Fibroblast of the aortic adventitia (primary cell): ENCODE measurements around the gene GABPB1. TPM values are rescaled to one million over a fixed set of nuclear protein-coding genes. Genes with fewer than 3 reads are reported as not detected.

Source experiments
- DNase-seq: peaks from one replicate; pipeline ENCODE4 v3.0.0-alpha.2; 2010; ENCODE audit warnings: low read depth
- H3K4me3 ChIP-seq: 2 replicates; pipeline ENCODE4 v1.5.1; 2011; ENCODE audit warnings: low read depth, mild to moderate bottlenecking, control low read depth, low read length, moderate library complexity
- CTCF ChIP-seq: IDR thresholded peaks from 2 replicates; pipeline ENCODE4 v1.5.1; 2011; ENCODE audit warnings: mild to moderate bottlenecking, low read length, control low read depth, inconsistent platforms; ENCODE audit not compliant: insufficient read depth
- total RNA-seq: library from RNA; depleted of rRNA; stranded (reverse); fragments of >200 nt; gene quantifications from 2 replicates; pipeline ENCODE4 v1.2.3, GENCODE V29; 2012; ENCODE audit warnings: low replicate concordance

Gene GABPB1
- total RNA-seq, 1 donor = 31.9 TPM

- TF ChIP-seq CTCF = no peak
- no peak overlapping the region for H3K4me3 ChIP-seq
- DNase-seq = no peak
Measured at GRCh38 chr15:50238255-50238654, 116.7 kb downstream of the GABPB1 start.

GRCh38 chr15:50236433-50236832, 118.6 kb downstream of the GABPB1 start:
- no peak for DNase-seq
- no peak overlapping the region for H3K4me3 ChIP-seq
- no peak for TF ChIP-seq CTCF

GRCh38 chr15:50235794-50236193, 119.2 kb downstream of the GABPB1 start:
- H3K4me3 ChIP-seq = no peak overlapping the region
- DNase-seq = no peak
- no peak for TF ChIP-seq CTCF

GRCh38 chr15:50234764-50235163, 120.2 kb downstream of the GABPB1 start:
- H3K4me3 ChIP-seq = no peak overlapping the region
- TF ChIP-seq CTCF = no peak

GRCh38 chr15:50233192-50233736, 121.7 kb downstream of the GABPB1 start:
- no peak for TF ChIP-seq CTCF
- no peak overlapping the region for H3K4me3 ChIP-seq
- DNase-seq = no peak

More at GRCh38 chr15:50234764-50235163, 120.2 kb downstream of the GABPB1 start:
- DNase-seq = no peak

- DNase-seq = no peak
- no peak for TF ChIP-seq CTCF
- no peak overlapping the region for H3K4me3 ChIP-seq
Measured at GRCh38 chr15:50232791-50233190, 122.2 kb downstream of the GABPB1 start.

- no peak for TF ChIP-seq CTCF
- DNase-seq = no peak
- H3K4me3 ChIP-seq = no peak overlapping the region
Measured at GRCh38 chr15:50231761-50232160, 123.2 kb downstream of the GABPB1 start.
